Activated effector memory CD4-positive, alpha-beta T cell treated with anti-CD3 and anti-CD28 coated beads, Interleukin-2, amount 50 U/mL, for 16 hours (primary cell): ENCODE data around the gene ARL17A.
"Not testable (repeated sequence)": the region's sequence is repeated elsewhere in the genome, so short reads cannot be mapped to it uniquely, and the experiment has no call there.

Source experiments
- DNase-seq: peaks from one replicate; pipeline ENCODE4 v3.0.0-alpha.2; 2020

The ARL17A gene

DNA sequence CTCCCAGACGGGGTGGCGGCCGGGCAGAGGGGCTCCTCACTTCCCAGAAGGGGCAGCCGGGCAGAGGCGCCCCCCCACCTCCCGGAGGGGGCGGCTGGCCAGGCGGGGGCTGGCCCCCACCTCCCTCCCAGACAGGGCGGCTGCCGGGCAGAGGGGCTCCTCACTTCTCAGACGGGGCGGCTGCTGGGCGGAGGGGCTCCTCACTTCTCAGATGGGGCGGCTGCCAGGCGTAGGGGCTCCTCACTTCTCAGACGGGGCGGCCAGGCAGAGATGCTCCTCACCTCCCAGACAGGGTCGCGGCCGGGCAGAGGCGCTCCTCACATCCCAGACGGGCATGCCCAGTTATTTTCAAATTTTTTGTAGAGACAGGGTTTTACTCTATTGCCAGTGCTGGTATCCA, 44.8 kb downstream of the ARL17A start:
- DNase-seq: peak; percentile 59

GRCh38 chr17:46512168-46512567, 67.3 kb downstream of the ARL17A start, which contains the start of gene LRRC37A2:
Gene LRRC37A2, plus strand, starts transcription at chr17:46512468. Its CDS starts 245 bp downstream, at chr17:46512713.
- DNase-seq: not testable (repeated sequence)

DNA sequence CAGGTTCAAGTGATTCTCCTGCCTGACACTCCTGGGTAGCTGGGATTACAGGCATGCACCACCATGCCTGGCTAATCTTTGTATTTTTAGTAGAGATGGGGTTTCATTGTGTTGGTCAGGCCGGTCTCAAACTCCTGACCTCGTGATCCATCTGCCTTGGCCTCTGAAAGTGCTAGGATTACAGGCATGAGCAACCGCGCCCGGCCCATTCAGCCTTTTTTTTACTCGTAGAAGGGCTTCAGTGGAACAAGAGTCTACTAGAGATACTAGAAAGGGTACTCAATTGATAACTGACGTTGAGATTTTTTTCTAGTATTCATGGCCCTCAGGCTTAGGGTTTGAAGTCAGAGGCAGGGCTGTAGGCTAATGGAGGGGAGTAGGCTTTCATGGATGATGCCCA, 73.6 kb downstream of the ARL17A start:
- DNase-seq: not testable (repeated sequence)

DNA sequence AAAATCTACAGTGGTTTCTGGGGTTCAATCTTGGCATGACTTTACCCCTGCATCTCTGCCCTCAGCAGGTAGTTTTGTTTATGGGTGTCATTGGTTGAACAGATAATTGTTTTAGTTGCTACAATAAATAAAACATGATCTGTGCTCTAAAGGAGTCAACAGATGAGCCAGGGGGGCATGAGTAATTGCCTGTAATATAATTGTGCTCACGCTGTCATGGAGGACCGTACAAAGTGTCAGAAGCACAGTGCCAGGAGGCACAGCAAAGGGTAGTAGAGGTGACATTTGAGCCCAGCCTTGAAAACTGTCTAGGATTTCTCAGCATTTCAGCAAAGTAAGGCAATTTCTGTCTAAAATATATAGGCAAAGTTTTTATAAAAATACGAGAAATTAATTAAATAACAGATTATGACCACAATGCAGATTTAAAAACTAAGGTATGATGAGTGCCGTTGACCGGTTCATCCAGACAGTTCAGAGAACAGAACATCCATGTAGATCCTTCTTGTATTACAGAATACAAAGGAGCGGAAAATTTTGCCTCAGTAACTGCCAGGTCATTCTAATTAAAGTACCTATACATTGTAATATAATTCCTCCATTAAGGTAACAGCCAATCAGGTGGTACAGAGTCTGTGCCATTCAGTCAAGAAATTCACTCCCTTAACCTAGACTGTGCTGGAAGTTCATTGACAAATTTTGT, 79.9 kb downstream of the ARL17A start:
- not testable (repeated sequence) for DNase-seq

DNA sequence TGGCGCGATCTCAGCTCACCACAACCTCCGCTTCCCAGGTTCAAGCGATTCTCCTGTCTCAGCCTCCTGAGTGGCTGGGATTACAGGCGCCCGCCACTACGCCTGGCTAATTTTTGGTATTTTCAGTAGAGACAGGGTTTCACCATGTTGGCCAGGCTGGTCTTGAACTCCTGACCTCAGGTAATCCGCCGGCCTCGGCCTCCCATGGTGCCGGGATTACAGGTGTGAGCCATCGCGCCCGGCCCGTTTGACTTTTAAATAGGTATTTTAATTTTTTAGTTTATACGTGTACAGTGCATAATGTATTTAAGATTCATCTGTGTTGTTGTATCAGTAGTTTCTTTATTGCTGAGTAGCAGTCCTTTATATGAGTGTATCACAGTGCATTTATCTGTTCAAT, 87.5 kb downstream of the ARL17A start:
- DNase-seq: peak; percentile 63

- DNase-seq: not testable (repeated sequence)
Observed at GRCh38 chr17:46481310-46481709, 98.2 kb downstream of the ARL17A start.

- DNase-seq: not testable (repeated sequence)
Observed at GRCh38 chr17:46478823-46479222, 100.7 kb downstream of the ARL17A start.

DNA sequence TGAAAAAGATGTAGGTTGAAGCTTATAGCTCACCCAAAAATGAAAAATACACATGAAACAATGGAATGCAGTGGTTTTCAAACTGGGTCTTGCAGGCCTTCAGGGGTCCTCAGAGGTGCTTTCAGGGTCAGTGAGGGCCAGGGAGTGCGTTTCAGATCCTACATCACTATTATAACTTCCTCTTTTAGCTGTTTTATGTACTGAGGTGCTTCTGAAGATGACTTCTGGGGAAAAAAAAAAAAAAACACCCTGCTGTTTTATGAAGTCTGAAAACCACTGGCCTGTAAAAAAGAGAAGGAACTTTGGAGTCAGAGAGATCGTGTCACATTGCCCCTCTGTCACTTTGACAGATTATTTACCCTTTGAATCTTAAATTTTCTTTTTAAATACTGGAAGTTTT, 103.9 kb downstream of the ARL17A start:
- not testable (repeated sequence) for DNase-seq

GRCh38 chr17:46474489-46474888, 105.0 kb downstream of the ARL17A start:
- not testable (repeated sequence) for DNase-seq

GRCh38 chr17:46467618-46468017, 111.9 kb downstream of the ARL17A start:
- DNase-seq: not testable (repeated sequence)
